Smooth muscle cell (in vitro differentiated cells): ENCODE data around the gene PAX8. TPM values are rescaled to one million over a fixed set of nuclear protein-coding genes. Genes with fewer than 3 reads are reported as not detected.

Source experiments
- DNase-seq: peaks from one replicate; lab custom pipeline; 2025; ENCODE audit not compliant: unreplicated experiment; lab: John Stamatoyannopoulos, UW
- H2AFZ ChIP-seq: fragments of 200-600 bp; sonication (generic); 2 replicates; pipeline ENCODE4 v1.6.0; 2016; ENCODE audit warnings: antibody characterized with exemption, low read depth, mild to moderate bottlenecking
- H3F3A ChIP-seq: fragments of 200-600 bp; sonication (generic); 2 replicates; pipeline ENCODE4 v1.6.0; 2017; ENCODE audit warnings: antibody characterized with exemption, low read depth
- H3K27ac ChIP-seq: fragments of 200-600 bp; sonication (generic); 2 replicates; pipeline ENCODE4 v1.5.1; 2016; ENCODE audit warnings: low read depth, mild to moderate bottlenecking
- H3K27me3 ChIP-seq: fragments of 200-600 bp; sonication (generic); 2 replicates; pipeline ENCODE4 v1.6.1; 2016; ENCODE audit warnings: low read depth, mild to moderate bottlenecking
- H3K36me3 ChIP-seq: fragments of 200-600 bp; sonication (generic); 2 replicates; pipeline ENCODE4 v1.5.1; 2016; ENCODE audit warnings: low read depth
- H3K4me1 ChIP-seq: fragments of 200-600 bp; sonication (generic); 2 replicates; pipeline ENCODE4 v1.5.1; 2016; ENCODE audit warnings: low read depth
- H3K4me2 ChIP-seq: fragments of 200-600 bp; sonication (generic); 2 replicates; pipeline ENCODE4 v1.6.0; 2016; ENCODE audit warnings: mild to moderate bottlenecking
- H3K4me3 ChIP-seq: fragments of 200-600 bp; sonication (generic); 2 replicates; pipeline ENCODE4 v1.5.1; 2016; ENCODE audit warnings: mild to moderate bottlenecking
- H3K79me2 ChIP-seq: fragments of 200-600 bp; sonication (generic); 2 replicates; pipeline ENCODE4 v1.6.0; 2016; ENCODE audit warnings: low read depth, mild to moderate bottlenecking
- H3K9ac ChIP-seq: fragments of 200-600 bp; sonication (generic); 2 replicates; pipeline ENCODE4 v1.6.0; 2016; ENCODE audit warnings: low read depth
- H3K9me3 ChIP-seq: fragments of 200-600 bp; sonication (generic); replicated peaks from 2 replicates; pipeline ENCODE4 v1.5.1; 2016; ENCODE audit warnings: low read depth
- H4K20me1 ChIP-seq: fragments of 200-600 bp; sonication (generic); 2 replicates; pipeline ENCODE4 v1.6.0; 2016; ENCODE audit warnings: low read depth
- WGBS: methylation state at CpG from one replicate; pipeline ENCODE4 v1.1.7; 2016; ENCODE audit warnings: low lambda C conversion rate; 5-methylcytosine and 5-hydroxymethylcytosine counted together
- polyA plus RNA-seq: library from polyadenylated mRNA; unstranded; fragments of >200 nt; fragmentation: Nextera tagmentation; extraction: Ambion mirVana; gene quantifications from 2 replicates; pipeline ENCODE4 v1.2.1, GENCODE V29; 2016
- total RNA-seq: library from RNA; depleted of rRNA; stranded (reverse); fragments of >200 nt; gene quantifications from 2 replicates; pipeline ENCODE4 v1.2.3, GENCODE V29; 2014
- TF ChIP-seq, protein P1 (sequence below): fragments of 200-600 bp; sonication (generic); IDR thresholded peaks from 2 replicates; pipeline ENCODE4 v1.5.1; 2017; ENCODE audit warnings: borderline replicate concordance, mild to moderate bottlenecking, antibody characterized with exemption; ENCODE audit not compliant: insufficient read depth, poor library complexity, severe bottlenecking

Gene PAX8
- total and polyA plus RNA-seq, 2 experiments from 2014 or later: not detected

DNA sequence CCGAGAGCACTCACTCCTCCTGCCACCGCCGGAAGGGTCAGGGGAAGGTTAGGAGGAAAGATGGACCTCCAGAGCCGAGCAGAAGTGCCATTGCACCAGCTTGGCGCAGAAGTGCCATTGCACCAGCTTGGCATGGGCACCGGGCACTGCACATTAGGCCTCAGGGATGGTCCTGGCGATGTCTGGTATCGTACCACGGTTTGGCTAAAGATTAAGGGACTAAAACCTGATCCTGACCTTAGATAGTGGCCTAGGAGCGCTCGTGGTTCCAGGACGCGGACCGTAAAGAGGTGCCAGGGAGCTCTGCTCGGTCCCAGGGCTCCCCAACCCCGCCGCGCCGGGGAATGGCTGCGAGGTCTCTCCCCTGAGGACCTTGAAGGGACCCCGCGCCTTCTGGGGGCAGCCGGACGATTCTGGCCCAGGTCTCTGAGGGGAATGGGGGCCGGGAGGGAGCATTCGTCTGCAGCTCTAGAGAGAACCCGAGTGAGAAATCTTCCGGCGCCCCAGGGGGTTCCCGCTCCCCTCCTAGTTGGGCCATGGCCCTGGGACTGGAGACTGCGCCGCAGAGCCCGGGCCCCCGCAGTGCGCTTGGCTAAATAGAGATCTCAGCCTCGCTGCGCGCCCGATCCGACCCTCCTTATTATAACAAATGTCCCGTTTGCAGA, 1.8 kb downstream of the PAX8 start:
- Histone ChIP-seq H2AFZ (no peak overlapping the region), H3K4me3 (no peak overlapping the region), H3K9ac (no peak overlapping the region), H3K36me3 (no peaks in the 10 kb centered on the region), H3K9me3 (no peaks in the 10 kb centered on the region), H3K79me2 (no peaks in the 10 kb centered on the region), H4K20me1 (no peaks in the 10 kb centered on the region), H3K4me2 (peak overlapping the region; percentile 54), H3K27me3 (peaks cover 92% of the 10 kb centered on the region), H3K4me1 (peaks cover 13% of the 10 kb centered on the region), H3F3A (no peaks in the 10 kb centered on the region), H3K27ac (no peak overlapping the region)
- 6% methylated on average over 35 of the region's 41 CpGs for WGBS
- TF ChIP-seq, protein P1, sequence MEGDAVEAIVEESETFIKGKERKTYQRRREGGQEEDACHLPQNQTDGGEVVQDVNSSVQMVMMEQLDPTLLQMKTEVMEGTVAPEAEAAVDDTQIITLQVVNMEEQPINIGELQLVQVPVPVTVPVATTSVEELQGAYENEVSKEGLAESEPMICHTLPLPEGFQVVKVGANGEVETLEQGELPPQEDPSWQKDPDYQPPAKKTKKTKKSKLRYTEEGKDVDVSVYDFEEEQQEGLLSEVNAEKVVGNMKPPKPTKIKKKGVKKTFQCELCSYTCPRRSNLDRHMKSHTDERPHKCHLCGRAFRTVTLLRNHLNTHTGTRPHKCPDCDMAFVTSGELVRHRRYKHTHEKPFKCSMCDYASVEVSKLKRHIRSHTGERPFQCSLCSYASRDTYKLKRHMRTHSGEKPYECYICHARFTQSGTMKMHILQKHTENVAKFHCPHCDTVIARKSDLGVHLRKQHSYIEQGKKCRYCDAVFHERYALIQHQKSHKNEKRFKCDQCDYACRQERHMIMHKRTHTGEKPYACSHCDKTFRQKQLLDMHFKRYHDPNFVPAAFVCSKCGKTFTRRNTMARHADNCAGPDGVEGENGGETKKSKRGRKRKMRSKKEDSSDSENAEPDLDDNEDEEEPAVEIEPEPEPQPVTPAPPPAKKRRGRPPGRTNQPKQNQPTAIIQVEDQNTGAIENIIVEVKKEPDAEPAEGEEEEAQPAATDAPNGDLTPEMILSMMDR: no peak
- DNase-seq: no peak

DNA sequence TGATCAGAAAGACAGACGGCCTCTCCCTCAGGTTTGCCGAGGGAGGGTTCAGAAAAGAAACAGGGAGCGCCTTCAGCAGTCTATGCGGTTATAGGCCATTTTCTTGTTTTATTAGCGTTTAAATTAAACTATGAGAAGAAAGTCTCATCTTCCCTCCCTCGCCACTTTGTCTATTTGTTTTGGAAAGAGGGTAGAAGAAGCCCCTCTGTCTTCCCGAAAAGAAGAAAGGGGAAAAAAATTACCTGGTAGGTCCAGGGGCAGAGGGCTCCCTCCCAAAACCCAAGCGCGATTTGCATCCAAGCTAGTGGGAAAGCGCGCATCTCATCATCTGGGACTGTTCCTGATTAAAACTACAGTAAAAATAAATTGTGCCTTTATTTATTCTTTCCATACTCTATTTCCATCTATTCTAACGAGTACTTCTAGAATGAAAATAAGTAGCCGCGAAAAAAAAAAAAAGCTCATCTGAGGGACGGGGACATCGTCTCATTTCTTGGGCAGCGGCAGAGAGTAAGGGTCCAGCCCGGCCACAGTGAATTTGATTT, 2.4 kb downstream of the PAX8 start:
- Histone ChIP-seq H3K27ac (no peak overlapping the region), H3K4me1 (peaks cover 13% of the 10 kb centered on the region), H4K20me1 (no peaks in the 10 kb centered on the region), H3F3A (no peaks in the 10 kb centered on the region), H3K79me2 (no peaks in the 10 kb centered on the region), H3K9me3 (no peaks in the 10 kb centered on the region), H3K36me3 (no peaks in the 10 kb centered on the region), H2AFZ (no peak overlapping the region), H3K4me3 (no peak overlapping the region), H3K4me2 (peak overlapping the region; percentile 26), H3K27me3 (peaks cover 98% of the 10 kb centered on the region), H3K9ac (no peak overlapping the region)
- WGBS: 11% methylated on average over 18 of the region's 18 CpGs
- TF ChIP-seq, protein P1: no peak
- DNase-seq: no peak

DNA sequence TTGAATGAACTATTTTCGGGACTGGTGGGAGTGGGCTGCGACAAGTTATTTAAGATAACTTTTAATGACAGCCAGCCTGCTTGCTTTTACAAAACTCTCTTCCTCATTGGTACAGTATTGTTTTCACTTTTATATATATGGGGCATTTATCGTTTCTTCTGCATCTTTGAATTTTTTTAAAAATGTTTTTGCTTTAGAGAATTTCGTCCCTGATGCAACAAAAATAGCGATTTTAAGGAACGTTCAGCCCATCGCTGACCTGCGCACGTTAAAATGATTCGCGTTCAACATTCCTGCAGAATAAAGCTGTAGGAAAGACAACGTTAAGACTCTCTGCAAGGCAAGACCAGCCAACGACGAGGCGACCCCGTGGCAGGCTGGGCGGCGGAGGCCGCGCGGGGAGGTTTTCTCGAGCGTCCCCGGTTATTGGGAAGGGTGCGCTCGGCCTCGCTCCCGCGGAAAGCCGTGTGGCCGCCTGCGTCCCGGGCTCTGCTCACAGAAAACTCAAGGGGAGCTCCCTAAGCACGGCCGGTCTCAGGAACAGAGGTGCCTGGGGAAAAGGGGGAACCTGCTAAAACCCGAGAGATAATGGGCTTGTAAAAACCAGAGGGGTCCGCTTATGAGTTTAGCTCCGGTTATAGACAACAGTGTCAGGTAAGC, 3.0 kb downstream of the PAX8 start:
- H3K4me3 ChIP-seq: no peak overlapping the region
- H3K79me2 ChIP-seq: no peaks in the 10 kb centered on the region

More for the DNA sequence above, 3.0 kb downstream of the PAX8 start:
- peaks cover 100% of the 10 kb centered on the region for H3K27me3 ChIP-seq
- WGBS: 13% methylated on average over 38 of the region's 38 CpGs
- no peak for DNase-seq
- no peaks in the 10 kb centered on the region for H3F3A ChIP-seq
- H4K20me1 ChIP-seq: no peaks in the 10 kb centered on the region
- H3K4me1 ChIP-seq: peaks cover 13% of the 10 kb centered on the region
- no peaks in the 10 kb centered on the region for H3K36me3 ChIP-seq
- no peak overlapping the region for H2AFZ ChIP-seq
- no peaks in the 10 kb centered on the region for H3K9me3 ChIP-seq
- TF ChIP-seq, protein P1: no peak
- H3K9ac ChIP-seq: no peak overlapping the region
- peak overlapping the region; percentile 26 for H3K4me2 ChIP-seq
- H3K27ac ChIP-seq: no peak overlapping the region
